ENCODE measurements around the gene MCM5.
"Not testable (repeated sequence)": the region's sequence is repeated elsewhere in the genome, so short reads cannot be mapped to it uniquely, and the experiment has no call there.

Gene MCM5

GRCh38 chr22:35379146-35379993 is 20.6 kb upstream of the MCM5 start:
- DNase-seq = no peak

GRCh38 chr22:35380013-35380412 is 19.9 kb upstream of the MCM5 start:
- no peak for DNase-seq

- peak; percentile 35 for DNase-seq
Observed at GRCh38 chr22:35380537-35381423, 19.2 kb upstream of the MCM5 start, which contains the start of gene HMOX1. HMOX1 (plus strand) TSS chr22:35381096; CDS start chr22:35381174, 78 bp downstream.

GRCh38 chr22:35381424-35382009 is 18.4 kb upstream of the MCM5 start:
- DNase-seq = no peak

GRCh38 chr22:35383679-35384071 is 16.3 kb upstream of the MCM5 start:
- no peak for DNase-seq

DNA sequence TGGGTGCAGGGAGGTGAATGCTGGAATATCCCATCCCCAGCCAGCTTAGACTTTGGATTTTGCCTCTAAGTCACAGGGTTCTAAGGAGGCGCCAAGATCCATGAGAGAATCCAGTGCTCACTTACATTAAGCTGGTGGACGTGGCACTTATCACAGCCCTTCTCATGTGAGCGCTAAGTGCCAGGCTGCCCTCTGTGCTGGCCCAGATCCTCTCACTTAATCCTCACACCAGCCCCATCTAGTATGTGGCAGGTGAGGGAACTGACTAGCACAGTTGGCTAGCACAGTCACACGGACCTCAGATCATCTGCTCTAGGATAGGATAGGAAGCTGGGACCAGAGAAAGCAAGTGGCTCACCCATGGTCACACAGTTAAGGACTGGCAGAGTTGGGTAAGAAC is 15.4 kb upstream of the MCM5 start:
- DNase-seq = no peak

DNA sequence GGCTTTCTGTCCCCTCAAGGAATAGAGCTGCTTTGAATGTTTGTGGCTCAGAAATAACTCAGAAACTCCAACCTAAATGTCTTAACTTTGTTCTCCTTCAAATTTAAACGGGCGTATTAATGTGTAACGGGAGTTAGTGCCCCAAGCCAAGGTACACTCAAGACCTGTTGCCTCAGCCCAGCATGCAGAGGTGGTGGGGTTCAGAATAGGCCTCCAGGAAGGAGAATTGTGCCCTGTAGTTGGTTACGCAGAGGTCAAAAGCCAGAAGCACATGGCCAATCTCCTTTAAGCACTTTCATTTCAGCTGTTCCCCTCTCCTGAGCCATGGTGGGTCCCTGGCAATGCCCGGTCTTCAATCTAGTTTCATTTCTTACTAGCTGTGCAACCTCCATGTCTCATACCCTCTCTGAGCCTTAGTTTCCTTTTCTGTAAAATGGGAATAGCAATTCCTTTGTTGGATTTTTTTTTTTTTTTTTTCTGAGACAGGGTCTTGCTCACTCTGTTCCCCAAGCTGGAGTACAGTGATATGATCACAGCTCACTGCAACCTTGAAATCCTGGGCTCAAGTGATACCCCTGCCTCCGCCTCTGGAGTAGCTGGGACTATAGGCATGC is 14.9 kb upstream of the MCM5 start:
- no peak for DNase-seq

GRCh38 chr22:35386670-35387288 is 13.2 kb upstream of the MCM5 start:
- DNase-seq = no peak

DNA sequence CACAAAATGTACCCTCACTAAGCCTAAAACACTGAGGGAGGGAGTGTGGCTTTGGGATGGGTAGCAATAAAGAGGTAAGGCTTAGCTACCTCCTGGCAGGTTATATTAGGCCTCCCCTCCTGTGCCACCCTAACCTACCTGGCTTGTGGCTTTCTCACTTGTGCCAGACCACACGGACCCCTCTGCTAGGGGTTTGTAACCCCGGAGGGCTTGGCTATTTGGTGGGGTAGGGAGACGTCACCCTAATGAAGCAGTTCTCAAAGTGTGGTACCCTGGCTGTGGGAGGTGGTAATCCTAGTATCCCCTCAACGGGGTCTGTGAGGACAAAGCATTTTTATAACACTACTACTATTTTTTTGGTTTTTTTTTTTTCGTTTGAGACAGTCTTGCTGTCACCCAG is 9.0 kb upstream of the MCM5 start:
- no peak for DNase-seq

DNA sequence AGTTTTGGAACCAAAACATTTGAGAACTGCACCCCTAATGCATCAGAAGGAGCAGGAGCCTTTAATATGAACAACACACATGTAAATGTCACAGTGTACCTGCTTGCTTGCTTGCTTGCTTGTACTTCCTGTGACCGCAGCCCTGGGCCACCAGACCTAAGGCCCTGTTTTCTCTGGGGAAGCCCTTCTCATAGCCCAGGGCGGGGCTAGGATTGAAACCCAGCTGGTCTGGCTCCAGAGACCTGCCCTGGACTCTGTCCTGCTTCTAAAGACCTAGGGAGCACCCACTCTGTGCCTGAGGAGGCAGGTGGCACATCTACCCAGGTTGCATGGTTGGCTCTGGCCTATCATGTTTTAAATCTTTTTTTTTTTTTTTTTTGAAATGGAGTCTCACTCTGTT is 7.6 kb upstream of the MCM5 start:
- DNase-seq = no peak

DNA sequence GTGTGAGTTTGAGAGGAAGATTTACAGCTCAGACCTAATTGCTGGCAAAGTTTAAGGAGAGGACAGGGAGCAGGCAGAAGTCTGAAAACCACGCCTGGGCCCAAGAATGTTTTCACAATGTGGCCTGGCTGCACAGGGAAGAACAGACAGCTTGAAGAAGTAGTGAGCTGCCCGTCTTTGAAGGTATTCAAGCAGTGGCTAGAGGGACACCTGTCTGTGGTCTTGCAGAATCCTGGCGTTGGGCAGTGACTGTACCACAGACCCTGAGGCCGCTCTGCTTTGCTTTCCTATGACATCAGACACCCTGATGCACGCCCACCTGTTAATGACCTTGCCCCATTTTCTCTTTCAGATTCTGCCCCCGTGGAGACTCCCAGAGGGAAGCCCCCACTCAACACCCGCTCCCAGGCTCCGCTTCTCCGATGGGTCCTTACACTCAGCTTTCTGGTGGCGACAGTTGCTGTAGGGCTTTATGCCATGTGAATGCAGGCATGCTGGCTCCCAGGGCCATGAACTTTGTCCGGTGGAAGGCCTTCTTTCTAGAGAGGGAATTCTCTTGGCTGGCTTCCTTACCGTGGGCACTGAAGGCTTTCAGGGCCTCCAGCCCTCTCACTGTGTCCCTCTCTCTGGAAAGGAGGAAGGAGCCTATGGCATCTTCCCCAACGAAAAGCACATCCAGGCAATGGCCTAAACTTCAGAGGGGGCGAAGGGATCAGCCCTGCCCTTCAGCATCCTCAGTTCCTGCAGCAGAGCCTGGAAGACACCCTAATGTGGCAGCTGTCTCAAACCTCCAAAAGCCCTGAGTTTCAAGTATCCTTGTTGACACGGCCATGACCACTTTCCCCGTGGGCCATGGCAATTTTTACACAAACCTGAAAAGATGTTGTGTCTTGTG is 6.6 kb upstream of the MCM5 start:
- DNase-seq = no peak

DNA sequence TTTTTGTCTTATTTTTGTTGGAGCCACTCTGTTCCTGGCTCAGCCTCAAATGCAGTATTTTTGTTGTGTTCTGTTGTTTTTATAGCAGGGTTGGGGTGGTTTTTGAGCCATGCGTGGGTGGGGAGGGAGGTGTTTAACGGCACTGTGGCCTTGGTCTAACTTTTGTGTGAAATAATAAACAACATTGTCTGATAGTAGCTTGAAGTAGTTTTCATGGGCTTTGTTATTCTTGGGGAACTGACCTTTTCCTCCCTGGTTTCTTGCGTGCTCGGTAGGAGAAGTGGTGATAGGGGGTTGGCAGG is 6.0 kb upstream of the MCM5 start:
- DNase-seq = no peak

- no peak for DNase-seq
Observed at GRCh38 chr22:35394810-35395563, 5.0 kb upstream of the MCM5 start.

DNA sequence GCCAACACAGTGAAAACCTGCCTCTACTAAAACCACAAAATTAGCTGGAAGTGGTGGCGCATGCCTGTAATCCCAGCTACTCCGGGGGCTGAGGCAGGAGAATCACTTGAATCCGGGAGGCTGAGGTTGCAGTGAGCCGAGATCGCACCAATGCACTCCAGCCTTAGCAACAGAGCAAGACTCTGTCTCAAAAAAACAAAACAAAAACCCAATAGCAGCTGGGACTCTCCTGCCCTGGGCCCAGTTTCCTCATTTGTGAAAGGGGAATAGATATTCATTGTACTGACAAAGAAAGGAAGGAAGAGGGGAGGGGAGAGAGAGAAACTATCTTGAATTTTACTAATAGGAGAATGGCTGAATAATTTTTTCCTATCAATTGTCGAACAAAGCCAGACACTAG is 3.3 kb upstream of the MCM5 start:
- DNase-seq = not testable (repeated sequence)

DNA sequence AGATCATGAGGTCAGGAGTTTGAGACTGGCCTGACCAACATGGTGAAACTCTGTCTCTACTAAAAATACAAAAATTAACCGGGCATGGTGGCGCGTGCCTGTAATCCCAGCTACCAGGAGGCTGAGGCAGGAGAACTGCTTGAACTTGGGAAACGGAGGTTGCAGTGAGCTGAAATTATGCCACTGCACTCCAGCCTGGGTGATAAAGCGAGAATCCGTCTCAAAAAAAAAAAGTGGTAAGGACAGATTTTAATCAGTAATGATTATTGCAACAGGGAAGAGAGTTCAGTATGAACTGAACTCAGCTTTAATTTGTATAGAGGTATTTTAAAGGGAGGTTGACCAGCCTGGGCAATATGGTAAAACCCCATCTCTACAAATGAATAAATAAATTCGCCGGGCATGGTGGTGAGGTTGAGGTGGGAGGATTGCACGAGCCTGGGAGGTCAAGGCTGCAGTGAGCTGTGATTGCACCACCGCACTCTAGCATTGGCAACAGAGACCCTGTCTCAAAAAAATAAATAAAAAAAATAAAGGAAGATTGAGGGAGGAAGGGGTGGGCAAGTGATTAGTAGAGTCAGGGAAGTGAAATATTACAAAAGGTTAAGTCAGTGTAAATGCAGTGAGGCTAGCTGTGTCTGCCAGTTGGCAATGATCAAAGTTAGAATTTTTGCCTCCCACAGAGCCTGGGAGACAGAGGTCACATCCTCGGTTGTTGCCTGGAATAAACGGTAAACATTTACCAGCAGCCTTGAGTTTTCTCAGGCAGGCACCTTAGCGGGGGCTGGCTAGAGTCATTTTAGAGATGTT is 2.6 kb upstream of the MCM5 start:
- DNase-seq = no peak

DNA sequence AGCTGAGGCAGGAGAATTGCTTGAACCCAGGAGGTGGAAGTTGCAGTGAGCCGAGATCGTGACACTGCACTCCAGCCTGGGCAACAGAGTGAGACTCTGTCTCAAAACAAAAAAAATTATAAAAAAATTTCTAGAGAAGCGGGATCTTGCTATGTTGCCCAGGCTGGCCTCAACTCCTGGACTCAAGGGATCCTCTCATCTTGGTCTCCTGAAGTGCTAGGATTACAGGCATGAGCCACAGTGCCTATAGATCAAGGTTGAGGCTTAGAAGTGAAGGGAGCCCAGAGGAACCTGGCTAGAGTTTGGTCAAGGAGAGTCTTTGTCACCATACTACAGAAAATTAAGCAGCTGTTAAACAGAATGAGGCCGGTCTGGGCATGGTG is 1.4 kb upstream of the MCM5 start:
- DNase-seq = no peak

DNA sequence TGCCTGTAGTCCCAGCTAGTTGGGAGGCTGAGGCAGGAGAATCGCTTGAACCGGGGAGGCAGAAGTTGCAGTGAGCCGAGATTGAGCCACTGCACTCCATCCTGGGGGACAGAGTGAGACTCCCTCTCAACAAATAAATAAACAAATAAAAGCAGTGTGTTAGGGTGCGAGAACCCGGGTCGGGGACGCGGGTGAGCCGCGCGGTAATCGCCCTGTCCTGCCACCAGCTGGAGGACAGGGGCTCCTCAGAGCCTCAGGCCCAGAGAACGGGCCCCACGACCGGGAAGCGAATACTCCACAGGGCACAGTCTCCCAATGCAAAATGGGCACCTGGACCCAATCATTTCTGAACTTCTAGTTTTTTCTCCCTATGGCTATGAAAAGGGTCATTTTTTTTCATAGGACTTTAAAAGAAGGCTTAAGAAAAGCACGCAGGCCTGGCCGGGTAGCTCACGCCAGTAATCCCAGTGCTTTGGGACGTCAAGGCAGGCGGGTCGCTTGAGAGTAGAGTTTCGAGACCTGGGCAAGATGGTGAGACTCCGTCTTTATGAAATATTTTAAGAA is 744 bp upstream of the MCM5 start:
- peak; percentile 5 for DNase-seq

DNA sequence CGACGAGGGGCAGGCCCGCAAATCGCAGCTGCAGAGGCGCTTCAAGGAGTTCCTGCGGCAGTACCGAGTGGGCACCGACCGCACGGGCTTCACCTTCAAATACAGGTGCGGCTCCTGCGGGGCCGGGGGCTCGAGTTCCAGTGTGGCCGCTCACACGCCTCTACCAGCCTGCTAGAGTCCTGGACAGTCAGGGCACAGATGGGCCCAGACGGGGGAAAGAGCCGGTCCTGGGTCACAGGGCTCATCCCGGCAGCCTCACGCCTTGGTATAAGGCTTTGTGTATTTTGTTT is 506 bp downstream of the MCM5 start:
- DNase-seq = no peak

- no peak for DNase-seq
Observed at GRCh38 chr22:35401863-35402262, 1.9 kb downstream of the MCM5 start.

DNA sequence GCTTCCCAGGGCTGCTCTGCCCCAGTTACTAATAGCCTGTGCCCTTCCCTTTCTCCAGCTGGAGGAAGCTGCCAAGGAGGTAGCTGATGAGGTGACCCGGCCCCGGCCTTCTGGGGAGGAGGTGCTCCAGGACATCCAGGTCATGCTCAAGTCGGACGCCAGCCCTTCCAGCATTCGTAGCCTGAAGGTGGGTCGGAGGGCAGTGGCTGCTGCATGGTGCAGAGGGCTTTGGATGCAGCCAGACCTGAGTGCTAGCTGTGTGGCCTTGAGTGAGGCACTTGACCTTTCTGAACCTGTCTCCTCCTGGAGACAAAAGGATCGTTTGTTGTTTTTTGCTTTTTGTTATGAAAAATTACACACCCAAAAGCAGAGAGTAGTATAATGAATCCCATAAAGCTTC is 3.4 kb downstream of the MCM5 start:
- DNase-seq = no peak
